ENCODE measurements around the gene MORC1.
"Not testable (repeated sequence)": the region's sequence is repeated elsewhere in the genome, so short reads cannot be mapped to it uniquely, and the experiment has no call there.

MORC1 gene

DNA sequence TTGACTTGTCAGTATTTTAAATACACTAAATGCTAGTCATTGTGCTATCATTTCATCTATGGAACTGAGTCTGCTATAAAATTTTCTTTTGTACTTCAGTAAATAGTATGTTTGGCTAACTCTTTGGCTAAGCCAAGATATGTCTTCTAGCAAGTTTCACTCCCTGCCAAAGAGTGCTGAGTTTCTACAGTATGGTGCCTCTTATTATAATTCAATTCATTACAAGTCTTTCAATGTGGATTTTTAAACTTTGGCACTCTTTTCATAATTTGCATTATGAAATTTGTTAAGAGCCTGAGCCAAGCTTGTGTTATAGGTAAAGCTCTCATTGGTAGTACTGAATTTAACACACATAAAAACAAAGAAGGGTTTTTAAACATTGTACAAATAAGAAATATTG lies 24.4 kb downstream of the MORC1 start:
- Histone ChIP-seq H3K36me3 (ENCODE audit: insufficient read depth, low read length) (no peaks in the 10 kb centered on the region), H3K4me3 (no peak overlapping the region), H3K9me3 (ENCODE audit: low read depth, low read length) (no peaks in the 10 kb centered on the region), H3K9ac (ENCODE audit: insufficient read length) (no peak overlapping the region), H3K27ac (no peak overlapping the region)
- DNase-seq (ENCODE audit: low read depth, low spot score): no peak
- no peak for TF ChIP-seq POLR2AphosphoS5 (IDR thresholded peaks at IDR 0.05; ENCODE audit: borderline replicate concordance, low read depth, low read length)
- no peak for TF ChIP-seq FOXP2 (optimal IDR thresholded peaks at IDR 0.05; ENCODE audit: control extremely low read depth, extremely low read length, insufficient read depth)
- TF ChIP-seq EZH2 (IDR thresholded peaks at IDR 0.05): no peak

DNA sequence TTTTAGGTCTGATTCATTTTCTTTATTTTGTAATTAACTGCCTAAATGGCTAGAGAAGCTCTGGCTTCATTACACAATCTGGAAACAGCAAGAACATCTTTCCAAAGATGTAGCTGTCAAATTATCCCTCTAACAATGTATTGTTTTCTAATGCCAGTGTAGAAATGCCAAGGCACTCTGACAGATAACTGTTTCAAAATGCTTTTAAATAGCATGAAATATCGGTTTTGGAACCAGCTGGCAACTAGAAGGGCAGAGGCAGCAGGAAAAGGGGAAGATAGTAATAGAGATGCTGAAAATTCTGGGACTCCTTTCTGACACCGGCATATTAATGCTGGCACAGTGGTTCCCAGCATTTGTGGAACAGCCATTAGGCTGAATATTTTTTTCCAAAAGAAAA lies 26.1 kb downstream of the MORC1 start:
- H3K9ac ChIP-seq (ENCODE audit: insufficient read length): no peak overlapping the region
- no peak overlapping the region for H3K27ac ChIP-seq
- H3K4me3 ChIP-seq: no peak overlapping the region
- TF ChIP-seq EZH2 (IDR thresholded peaks at IDR 0.05) (no peak), FOXP2 (optimal IDR thresholded peaks at IDR 0.05; ENCODE audit: control extremely low read depth, extremely low read length, insufficient read depth) (no peak), POLR2AphosphoS5 (IDR thresholded peaks at IDR 0.05; ENCODE audit: borderline replicate concordance, low read depth, low read length) (no peak)
- no peak for DNase-seq (ENCODE audit: low read depth, low spot score)
- H3K9me3 ChIP-seq (ENCODE audit: low read depth, low read length): no peaks in the 10 kb centered on the region
- H3K36me3 ChIP-seq (ENCODE audit: insufficient read depth, low read length): no peaks in the 10 kb centered on the region

DNA sequence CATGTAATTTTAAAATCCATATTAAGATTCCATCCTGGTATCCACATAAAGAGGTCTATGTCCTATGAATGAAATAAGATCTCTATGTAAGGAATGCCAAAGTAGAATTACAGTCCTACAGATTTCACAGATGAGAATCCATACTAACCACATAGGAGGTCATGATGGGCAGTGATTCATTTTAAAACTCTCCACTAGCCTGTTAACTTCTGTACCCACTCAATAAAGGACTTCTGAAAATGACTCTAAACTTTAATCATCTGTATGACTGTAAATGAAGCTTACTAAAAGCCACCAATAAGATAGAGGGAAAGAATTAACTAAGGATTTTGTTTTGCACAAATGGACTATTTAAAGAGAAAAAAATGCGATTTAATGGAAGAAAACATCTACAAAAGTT lies 28.7 kb downstream of the MORC1 start:
- H3K4me3 ChIP-seq: no peak overlapping the region
- no peak overlapping the region for H3K9ac ChIP-seq (ENCODE audit: insufficient read length)
- no peak for TF ChIP-seq POLR2AphosphoS5 (IDR thresholded peaks at IDR 0.05; ENCODE audit: borderline replicate concordance, low read depth, low read length)
- no peak for TF ChIP-seq FOXP2 (optimal IDR thresholded peaks at IDR 0.05; ENCODE audit: control extremely low read depth, extremely low read length, insufficient read depth)
- TF ChIP-seq EZH2 (IDR thresholded peaks at IDR 0.05): no peak
- H3K36me3 ChIP-seq (ENCODE audit: insufficient read depth, low read length): no peaks in the 10 kb centered on the region
- DNase-seq (ENCODE audit: low read depth, low spot score): no peak
- no peaks in the 10 kb centered on the region for H3K9me3 ChIP-seq (ENCODE audit: low read depth, low read length)
- no peak overlapping the region for H3K27ac ChIP-seq

DNA sequence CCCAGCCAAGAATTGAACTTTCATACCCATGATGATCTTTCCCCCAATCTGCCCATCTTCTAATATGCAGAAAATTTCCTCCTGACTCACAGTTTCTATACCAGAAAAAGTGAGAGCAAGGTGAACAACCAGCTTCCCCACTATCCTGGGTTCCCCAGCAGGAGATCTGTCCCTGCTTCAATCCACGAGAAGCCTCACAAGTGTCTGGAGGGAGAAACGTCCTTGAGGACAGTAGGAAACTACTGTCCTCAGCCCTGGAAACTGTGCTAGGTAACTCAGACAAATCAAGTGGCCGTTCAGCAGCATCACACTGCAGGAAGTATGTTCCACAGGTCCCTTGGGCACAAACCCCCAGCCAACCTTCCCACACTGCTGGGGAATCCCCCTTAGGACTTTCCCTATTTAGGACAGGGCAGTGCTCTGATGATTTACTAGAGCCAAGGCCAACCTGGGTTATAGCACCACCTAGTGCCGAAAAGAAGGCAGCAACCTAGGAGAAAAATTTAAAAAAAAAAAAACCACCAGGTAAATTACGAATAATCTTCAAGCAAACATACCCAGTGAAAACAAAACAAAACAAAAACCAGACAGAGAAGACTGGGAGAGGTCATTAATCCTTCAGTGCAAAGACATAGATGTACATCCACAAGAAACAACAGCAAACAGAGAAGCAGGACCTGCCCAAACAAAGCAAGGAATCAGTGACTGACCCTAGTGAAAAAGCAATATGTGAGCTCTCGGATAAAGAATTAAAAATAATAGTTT lies 36.0 kb downstream of the MORC1 start:
- H3K9ac ChIP-seq (ENCODE audit: insufficient read length): no peak overlapping the region
- H3K27ac ChIP-seq: no peak overlapping the region
- no peak overlapping the region for H3K4me3 ChIP-seq
- H3K9me3 ChIP-seq (ENCODE audit: low read depth, low read length): no peaks in the 10 kb centered on the region
- TF ChIP-seq FOXP2 (optimal IDR thresholded peaks at IDR 0.05; ENCODE audit: control extremely low read depth, extremely low read length, insufficient read depth): no peak
- H3K36me3 ChIP-seq (ENCODE audit: insufficient read depth, low read length): no peaks in the 10 kb centered on the region
- no peak for DNase-seq (ENCODE audit: low read depth, low spot score)

DNA sequence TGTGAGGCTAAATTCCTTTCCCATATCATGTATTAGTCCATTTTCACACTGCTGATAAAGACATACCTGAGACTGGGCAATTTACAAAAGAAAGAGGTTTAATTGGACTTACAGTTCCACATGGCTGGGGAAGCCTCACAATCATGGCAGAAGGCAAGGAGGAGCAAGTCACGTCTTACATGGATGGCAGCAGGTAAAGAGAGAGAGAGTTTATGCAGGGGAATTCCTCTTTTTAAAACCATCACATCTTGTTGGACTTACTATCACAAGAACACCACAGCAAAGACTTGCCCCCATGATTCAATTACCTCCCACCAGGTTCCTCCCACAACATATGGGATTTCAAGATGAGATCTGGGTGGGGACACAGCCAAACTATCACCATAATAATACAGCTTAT lies 37.8 kb downstream of the MORC1 start:
- not testable (repeated sequence) for H3K9ac ChIP-seq (ENCODE audit: insufficient read length); H3K4me3 ChIP-seq; H3K36me3 ChIP-seq (ENCODE audit: insufficient read depth, low read length); H3K9me3 ChIP-seq (ENCODE audit: low read depth, low read length); DNase-seq (ENCODE audit: low read depth, low spot score); H3K27ac ChIP-seq

DNA sequence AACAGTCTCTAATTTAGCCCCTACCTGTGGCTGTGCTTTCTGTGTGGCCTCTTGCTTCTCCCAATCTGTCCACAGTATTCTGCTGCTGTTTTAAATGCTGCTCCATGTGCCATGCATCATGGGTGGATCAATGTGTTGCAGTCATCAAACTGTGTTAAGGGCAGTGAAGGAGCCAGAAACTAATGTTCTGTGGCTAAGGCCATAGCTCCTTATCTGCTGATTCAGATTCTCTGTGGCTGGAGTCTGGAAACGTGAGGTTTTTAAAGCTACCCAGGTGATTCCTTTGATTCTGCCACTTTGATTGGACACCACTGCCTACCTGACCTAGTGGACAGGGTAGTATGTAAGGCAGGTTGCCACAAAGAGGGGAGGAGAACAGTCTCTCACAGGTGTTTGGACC lies 44.8 kb downstream of the MORC1 start:
- no peak overlapping the region for H3K9ac ChIP-seq (ENCODE audit: insufficient read length)

DNA sequence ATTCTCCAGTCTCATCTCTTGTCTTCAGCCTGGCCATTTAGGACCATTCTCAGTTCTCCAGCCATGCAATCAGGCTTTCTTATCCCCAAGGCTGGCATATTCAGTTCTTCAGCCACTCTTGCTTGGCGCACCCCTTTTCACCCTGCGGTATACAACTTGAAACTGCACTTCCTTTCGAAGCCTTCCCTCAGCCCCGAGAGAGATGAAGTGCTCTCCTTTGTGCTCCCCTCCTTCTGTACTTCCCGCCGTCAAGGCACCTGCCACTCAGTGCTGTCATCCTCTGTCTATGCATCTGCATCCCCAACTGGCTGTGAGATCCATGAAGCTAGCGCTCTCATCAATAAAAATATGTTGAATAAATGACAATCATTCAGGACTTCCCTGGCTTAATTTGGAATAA lies 45.7 kb downstream of the MORC1 start:
- no peak for TF ChIP-seq FOXP2 (optimal IDR thresholded peaks at IDR 0.05; ENCODE audit: control extremely low read depth, extremely low read length, insufficient read depth)
- TF ChIP-seq EZH2 (IDR thresholded peaks at IDR 0.05): no peak
- no peak for TF ChIP-seq POLR2AphosphoS5 (IDR thresholded peaks at IDR 0.05; ENCODE audit: borderline replicate concordance, low read depth, low read length)
- no peak for DNase-seq (ENCODE audit: low read depth, low spot score)
- H3K4me3 ChIP-seq: no peak overlapping the region
- no peaks in the 10 kb centered on the region for H3K9me3 ChIP-seq (ENCODE audit: low read depth, low read length)
- H3K36me3 ChIP-seq (ENCODE audit: insufficient read depth, low read length): no peaks in the 10 kb centered on the region
- H3K9ac ChIP-seq (ENCODE audit: insufficient read length): no peak overlapping the region
- no peak overlapping the region for H3K27ac ChIP-seq

More for the DNA sequence above, 44.8 kb downstream of the MORC1 start:
- Histone ChIP-seq H3K36me3 (ENCODE audit: insufficient read depth, low read length) (no peaks in the 10 kb centered on the region), H3K27ac (no peak overlapping the region), H3K4me3 (no peak overlapping the region), H3K9me3 (ENCODE audit: low read depth, low read length) (no peaks in the 10 kb centered on the region)
- no peak for DNase-seq (ENCODE audit: low read depth, low spot score)
- TF ChIP-seq FOXP2 (optimal IDR thresholded peaks at IDR 0.05; ENCODE audit: control extremely low read depth, extremely low read length, insufficient read depth): no peak
- TF ChIP-seq EZH2 (IDR thresholded peaks at IDR 0.05): no peak
- no peak for TF ChIP-seq POLR2AphosphoS5 (IDR thresholded peaks at IDR 0.05; ENCODE audit: borderline replicate concordance, low read depth, low read length)

DNA sequence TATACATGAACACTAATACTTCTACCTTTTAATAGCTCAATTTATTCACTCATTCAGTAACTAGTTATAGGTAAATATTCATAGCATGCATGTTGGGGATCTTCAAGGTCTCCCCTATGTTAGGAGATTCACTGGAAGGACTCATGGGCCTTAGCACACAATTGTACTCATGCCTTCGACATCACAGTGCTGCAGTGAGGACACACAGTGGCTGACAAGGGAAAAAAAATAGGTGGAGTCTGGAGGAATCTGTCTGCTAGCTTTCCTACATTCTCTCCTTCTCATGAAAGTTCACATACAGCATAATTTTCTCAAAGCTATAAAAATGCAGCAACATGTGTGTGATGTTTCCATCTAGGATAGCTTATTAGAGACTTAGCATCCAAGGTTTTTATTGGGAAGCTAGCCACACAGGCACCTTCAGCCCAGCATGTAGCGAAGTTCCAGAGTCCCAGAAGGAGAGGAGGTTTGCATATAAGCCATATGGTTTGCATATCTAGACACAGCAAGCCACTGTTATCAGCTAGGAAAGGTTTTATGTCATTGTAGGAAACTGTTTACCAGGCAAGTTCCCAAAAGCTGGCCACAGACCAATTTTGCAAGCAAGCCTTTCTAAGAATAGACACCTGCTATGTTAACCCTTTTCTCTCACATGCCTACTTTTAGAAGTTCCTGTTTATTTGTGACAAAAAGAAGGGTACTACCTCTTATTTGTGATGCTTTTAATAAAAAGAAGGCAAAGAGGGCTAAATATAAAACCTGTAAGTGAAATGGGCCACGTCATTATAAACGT lies 46.4 kb downstream of the MORC1 start:
- Histone ChIP-seq H3K4me3 (no peak overlapping the region), H3K36me3 (ENCODE audit: insufficient read depth, low read length) (no peaks in the 10 kb centered on the region), H3K27ac (no peak overlapping the region), H3K9me3 (ENCODE audit: low read depth, low read length) (no peaks in the 10 kb centered on the region), H3K9ac (ENCODE audit: insufficient read length) (no peak overlapping the region)
- TF ChIP-seq POLR2AphosphoS5 (IDR thresholded peaks at IDR 0.05; ENCODE audit: borderline replicate concordance, low read depth, low read length) (no peak), FOXP2 (optimal IDR thresholded peaks at IDR 0.05; ENCODE audit: control extremely low read depth, extremely low read length, insufficient read depth) (no peak), EZH2 (IDR thresholded peaks at IDR 0.05) (no peak)
- DNase-seq (ENCODE audit: low read depth, low spot score): no peak
